GM18858 (cell line): ENCODE data around the gene ZC3H7B.

Source experiments
- ATAC-seq: cut with Tn5 transposase; IDR thresholded peaks from one replicate; pipeline ENCODE4 v1.9.1; 2021; ENCODE audit not compliant: unreplicated experiment

ZC3H7B gene

DNA sequence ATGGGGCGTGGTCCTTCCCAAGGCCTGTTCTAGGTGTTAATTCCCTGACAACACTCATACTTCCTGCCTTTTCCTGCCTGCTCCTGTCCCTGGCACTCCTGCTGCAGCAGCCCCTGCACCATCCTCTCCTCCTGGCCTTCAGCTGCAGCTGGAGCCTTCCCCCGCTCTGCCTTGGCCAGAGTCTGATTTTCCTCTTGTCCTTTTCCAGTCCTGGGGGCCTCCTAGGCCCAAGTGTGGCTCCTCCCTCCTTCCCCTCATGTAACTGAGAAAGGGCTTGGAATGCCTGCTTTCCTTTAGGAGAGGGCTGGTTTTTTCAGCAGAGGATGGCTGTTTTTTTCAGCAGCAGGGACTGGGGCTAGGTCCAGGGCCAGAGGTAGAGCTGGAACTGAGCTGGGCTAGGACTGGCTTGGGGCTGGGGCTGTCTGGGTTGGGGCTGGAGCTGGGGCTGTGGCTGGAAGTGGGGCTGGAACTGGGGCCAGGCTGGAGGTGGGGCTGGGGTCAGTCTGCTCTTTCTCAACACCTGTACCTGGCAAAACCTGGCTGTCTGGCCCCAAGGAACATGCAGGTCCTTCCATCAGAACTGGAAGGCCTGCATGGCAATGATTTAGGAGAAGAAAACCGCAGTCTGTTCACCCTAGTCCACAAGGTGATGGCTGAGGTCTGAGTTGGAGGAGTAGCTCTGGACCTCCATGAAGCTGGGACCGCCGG is 23.6 kb downstream of the ZC3H7B start:
- no peak for ATAC-seq

DNA sequence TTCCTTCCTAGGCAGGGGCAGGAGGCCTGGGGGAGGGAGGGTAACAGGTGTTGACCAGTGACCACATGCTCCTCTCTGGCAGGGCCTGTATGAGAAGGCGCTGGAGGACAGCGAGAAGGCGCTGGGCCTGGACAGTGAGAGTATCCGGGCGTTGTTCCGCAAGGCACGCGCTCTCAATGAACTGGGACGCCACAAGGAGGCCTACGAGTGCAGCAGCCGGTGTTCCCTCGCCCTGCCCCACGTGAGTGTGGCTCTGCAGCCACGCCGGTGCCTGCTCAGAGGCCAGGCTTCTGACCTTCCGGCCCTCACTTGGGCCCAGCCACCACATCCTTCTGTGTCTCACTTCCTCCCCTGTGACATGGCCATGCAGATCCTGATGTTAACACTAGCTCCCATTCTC is 25.8 kb downstream of the ZC3H7B start:
- no peak for ATAC-seq

DNA sequence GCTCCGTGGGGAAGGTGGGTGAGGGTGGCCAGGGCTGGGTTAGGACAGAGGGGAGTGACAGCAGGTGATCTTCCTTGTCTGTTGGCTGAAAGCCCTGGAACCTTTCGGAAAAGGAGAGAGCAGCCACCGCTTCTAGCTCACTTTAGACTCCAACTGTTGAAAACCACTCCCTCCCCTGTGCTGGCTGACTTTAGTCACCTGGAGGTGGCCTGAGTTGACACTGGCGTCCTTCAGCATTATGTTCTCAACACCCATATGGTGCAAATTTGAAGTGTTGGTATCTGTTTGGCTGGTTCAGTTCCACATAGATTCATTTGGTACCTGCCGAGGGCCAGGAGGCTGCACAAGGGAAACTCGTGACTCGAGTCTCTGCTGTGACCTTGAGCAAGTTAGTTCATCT is 28.8 kb downstream of the ZC3H7B start:
- ATAC-seq = no peak

DNA sequence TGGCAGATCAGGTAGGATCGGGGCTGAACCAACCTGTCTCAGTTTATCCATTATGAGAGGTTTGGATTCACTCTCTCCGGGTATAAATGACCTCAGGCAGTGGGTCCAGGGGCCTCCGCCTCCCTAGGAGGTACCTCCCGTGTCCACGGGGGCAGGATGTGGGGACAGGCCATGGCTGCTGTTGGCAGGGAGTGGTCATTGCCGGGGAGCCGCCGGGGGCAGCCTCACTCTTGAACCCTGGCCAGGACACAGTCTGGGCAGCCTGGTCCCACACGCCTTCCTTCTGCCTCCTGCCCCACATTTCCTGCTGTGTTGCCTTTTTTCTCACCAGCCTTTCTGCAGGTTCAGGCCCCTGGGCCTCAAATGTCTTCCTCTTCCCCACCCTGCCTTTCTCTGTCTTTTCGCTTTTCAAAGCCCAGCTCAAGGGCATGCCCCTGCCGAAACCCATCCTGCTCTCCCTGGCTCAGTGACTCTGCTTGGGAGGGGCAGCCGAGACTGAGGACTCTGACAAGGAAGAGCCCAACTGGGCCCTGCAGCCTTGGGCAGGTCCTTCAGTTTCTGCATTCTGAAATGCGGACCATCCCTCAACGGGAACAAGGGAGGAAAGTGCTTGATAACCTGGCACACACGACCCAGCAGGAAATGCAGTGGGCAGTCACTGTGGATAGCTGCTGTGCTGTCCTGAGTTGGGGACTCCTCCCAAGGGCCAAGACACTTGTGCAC is 31.1 kb downstream of the ZC3H7B start:
- no peak for ATAC-seq

DNA sequence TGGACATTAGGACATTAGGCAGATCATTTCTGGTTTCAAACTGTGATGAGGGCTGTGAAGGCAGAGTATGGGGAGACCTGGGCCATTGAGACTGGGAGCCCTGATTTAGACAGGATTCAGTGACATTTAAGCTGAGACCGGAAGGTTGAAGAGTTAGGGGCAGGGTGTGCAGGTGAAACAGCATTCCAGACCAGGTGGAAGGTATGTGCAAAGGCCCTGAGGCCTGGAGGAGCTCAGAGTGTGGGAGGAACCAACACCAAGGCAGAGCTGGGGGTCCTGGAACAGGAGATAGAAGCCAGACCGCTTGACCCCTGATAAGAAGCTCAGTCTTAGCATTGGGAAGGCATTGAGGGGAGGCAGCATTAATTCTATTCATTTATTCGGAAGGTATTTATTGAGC is 32.5 kb downstream of the ZC3H7B start:
- no peak for ATAC-seq

DNA sequence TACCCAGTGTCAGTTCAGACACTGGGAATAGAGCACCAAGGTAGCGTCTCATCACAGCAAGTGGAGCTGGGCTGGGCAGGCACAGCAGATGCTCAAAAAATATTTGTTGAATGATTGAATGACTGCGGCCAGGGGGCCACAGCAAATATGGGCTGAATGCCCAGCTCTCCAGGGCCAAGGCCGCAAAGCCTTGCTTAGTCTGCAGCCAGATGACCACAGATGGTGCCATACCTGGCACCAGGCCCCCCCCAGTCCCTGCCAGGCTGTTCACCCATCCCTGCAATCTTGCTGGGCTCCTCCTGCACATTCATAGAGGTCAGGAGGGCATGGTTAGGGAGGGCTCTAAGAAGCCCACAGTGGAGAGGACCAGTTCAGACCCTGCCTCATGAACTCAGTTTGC is 32.9 kb downstream of the ZC3H7B start:
- no peak for ATAC-seq

DNA sequence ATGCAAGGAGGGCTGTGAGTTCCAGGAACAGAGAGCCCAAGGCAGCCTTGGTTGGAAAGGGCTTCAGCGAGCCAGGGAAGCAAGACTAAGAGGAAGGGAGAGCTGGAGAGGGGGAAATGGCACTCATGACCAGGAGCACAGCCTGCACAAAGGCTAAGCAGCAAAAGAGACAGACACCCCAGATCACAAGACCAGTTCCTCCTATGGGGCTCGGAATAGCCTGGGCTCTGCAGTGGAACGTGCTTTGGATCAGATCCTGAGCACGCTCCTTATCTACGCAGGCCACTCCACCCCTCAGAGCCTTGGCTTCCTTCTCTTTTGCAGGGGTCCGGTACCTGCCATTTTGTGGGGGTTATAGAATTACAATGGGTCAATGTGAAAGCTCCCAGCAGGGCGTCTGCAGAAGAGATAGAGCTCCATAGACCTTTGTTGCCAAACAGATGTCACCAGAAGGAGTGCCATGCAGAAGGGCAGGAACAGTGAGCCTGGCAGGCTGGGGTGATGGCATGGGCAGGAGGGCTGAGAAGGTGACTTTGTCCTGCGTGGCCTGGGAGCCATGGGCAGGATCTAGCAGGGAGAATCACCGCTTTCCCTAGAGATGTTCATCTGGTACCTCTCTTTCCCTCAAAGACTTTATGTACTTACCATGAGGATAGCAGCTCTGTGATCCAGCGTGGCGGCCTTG is 33.8 kb downstream of the ZC3H7B start:
- ATAC-seq = no peak

DNA sequence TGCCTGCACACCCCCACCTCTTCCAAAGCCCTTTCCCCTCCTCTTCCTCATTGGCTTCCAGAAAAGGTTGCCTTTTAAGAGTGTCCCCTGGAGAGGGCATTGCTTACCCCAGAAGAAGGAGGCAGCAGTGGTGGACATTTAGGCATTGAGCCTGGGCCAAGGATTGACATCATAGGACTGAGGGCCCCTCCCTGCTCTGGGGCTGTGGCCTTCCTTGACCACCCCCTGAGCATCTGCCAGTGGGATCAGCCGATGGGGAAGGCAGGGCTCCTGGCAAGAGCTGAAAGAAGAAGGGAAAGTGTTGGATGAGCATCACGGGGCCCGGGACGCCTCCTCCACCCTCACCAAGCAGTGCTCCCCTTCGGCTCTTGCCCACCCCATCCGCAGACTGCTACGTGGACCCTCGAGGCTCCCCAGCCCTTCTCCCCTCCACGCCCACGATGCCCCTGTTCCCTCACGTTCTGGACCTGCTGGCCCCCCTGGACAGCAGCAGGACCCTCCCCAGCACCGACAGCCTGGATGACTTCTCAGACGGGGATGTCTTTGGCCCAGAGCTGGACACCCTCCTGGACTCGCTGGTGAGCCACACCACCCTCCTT is 37.4 kb downstream of the ZC3H7B start:
- no peak for ATAC-seq

DNA sequence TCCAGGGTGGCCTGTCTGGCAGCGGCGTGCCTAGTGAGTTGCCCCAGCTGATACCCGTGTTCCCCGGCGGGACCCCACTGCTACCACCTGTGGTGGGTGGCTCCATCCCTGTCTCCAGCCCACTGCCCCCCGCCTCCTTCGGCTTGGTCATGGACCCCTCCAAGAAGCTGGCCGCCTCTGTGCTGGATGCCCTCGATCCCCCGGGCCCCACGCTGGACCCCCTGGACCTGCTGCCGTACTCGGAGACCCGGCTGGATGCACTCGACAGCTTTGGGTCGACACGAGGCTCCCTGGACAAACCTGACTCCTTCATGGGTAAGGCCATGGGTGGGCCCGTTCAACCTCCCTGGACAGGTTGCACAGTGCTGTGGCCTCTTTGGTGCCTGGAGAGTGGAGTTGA is 38.5 kb downstream of the ZC3H7B start:
- ATAC-seq = no peak

DNA sequence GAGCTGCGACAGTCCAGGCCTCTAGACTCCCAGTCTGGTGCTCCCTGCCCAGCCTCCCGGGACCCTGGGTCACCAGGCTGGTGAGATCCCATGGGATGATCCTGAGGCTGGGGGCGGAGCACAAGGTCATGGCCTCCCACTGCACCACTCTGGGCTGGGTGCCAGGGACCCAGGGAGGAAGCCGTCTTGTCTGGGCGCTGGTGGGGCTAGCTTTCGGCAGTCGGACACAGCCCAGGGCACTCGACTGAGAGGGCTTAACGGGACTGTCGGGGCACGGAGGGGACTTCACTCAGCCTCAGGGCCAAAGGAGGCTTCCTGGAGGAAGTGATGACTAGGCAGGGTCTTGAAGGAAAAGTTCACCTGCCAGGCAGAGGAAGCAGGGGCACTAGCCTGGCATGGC is 39.0 kb downstream of the ZC3H7B start:
- ATAC-seq = no peak

DNA sequence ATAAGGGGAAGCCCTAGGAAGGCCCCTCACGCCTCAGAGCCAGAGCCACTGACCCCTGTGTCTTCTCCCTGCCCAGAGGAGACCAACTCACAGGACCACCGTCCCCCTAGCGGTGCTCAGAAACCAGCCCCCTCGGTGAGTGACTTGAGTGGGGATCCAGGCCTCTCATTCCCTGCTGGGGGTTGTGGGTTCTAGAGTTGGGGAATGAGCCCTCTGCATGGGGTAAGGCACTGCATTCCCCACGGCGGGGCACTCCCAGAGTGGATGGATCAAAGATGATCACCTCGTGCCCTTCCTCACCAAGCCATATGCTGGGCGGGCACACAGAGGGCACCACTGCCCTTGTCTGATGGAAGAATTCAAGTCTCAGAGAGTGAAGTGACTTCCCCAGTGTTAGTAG is 39.7 kb downstream of the ZC3H7B start:
- ATAC-seq = no peak

DNA sequence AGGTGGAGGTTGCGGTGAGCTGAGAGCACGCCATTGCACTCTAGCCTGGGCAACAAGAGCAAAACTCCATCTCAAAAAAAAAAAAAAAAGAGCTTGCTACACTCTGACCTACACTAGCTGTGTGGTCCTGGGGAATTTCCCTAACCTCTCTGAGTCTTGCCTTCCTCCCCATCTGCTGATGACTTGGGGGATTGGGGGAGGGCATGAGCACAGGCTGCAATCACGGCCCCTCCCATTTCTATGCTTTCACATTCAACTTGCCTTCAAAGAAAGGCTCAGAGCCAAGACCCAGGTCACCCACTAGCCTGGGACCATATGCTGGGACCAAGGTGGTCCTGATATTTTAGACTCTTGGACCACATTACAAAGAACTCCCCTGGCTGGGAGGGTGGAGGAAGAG is 40.7 kb downstream of the ZC3H7B start:
- no peak for ATAC-seq

DNA sequence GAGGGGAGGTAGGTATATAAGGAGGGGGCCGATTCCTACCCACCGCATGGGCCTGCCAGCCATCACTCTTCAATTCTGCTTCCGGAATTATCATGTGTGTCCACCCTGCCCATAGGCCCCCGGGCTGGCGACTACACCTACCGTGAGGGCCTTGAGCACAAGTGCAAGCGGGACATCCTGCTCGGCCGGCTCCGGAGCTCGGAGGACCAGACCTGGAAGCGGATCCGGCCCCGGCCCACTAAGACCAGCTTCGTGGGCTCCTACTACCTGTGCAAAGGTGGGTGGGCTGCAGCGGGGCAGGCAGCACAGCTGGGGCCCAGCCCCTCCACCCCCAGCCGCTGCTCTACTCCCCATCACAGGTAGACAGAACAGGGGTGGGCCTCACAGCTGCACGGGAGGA is 42.0 kb downstream of the ZC3H7B start:
- ATAC-seq = no peak

DNA sequence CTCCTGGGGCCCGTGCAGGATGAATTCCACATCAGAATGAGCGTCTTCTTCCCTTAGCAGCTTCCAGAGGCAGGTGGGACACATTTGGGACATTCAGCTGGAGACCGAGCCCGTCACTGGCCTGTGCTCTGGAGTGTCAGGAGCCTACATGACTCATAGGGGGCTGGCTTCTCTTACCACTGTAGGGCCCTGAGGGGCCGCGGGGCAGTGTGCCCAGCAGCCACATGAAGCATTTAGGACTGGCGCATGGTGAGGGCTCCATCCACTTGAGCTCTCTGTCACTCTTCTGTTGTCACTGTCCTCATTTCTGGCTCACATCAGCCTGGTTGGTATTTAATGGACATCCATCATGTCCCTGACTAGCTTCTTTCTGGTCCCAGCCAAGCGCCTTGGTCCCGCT is 42.4 kb downstream of the ZC3H7B start:
- no peak for ATAC-seq

DNA sequence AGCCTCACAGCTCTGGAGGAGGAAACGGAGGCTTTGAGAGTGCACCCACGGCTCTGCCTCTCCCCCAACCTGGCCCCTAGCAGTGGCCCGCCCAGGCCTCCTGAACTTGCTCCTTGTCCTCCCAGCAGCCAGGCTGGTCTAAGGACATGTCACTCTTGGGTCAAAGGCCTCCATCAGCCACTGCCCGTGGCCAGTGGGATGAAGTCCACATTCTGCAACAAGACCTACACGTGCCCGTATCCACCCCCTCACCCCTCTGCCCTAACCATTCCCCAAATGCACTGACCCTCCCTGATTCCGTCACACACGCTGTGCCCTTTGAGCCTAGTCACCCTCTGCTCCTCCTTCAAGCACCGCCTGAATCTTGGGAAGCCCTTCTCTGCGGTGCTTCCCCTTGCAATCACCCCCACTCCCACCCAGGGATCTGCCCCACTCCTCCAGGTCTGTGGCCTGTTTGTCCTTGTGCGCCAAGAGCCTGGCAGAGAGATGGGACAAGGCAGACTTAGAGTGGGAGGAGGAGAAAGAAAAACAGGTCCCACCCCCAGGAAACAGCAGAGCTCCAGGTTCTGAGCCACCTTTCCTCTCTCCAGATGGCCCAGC is 43.0 kb downstream of the ZC3H7B start:
- no peak for ATAC-seq

DNA sequence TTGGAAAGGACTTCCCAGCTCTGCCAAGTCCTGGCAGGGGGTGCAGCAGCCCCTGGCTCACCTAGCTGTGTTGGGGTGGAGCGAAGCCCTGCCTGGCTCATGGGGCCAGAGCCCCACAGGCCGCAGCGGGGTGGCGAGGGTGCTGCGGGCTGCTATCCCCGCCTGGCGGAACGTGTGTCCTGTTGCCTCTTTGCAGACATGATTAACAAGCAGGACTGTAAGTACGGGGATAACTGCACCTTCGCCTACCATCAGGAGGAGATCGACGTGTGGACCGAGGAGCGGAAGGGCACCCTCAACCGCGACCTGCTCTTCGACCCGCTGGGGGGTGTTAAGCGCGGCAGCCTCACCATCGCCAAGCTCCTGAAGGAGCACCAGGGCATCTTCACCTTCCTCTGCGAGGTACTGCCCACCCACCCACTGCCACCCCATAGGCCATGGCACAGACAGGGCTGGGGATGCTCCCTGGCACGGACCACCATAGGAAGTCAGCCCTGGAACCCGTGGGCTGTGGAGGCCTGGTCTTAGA is 44.5 kb downstream of the ZC3H7B start:
- no peak for ATAC-seq

DNA sequence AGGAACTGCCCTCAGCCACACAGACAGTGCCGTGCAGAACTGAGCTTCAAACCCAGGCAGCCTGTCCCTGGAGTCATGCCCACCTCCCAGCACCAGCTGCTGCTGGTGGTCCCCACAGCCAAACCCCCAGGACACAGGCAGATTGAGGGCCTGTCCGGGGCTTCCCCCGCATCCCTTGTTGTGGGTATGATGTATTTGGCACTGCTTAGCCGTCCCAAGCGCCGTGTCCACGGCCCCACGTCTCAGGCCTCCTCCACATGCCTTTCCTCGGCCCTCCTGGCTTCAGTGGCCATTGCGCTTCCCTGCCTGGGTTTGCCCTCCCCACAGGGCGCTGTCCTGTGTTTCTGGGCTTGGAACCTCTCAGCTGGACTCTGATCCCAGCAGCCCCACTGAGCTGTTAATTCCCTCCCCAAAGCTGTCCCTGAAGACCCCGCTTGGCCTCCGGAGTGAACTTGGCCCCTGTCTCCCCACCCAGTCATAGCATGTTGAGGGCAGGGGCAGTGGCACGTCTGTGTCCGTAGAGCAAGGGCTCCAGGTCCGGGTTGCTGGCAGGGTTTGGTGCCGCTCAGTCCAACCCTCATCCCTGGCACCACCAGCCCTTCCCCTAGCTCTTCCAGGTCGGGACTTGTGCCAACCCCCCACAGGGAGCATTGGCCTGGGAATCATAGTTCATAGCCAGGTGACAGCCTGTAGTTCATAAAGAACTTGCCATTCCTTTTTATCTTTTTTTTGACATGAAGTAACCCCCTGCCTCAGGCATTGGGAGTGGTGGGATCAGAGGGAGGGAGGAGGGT is 45.9 kb downstream of the ZC3H7B start:
- no peak for ATAC-seq

DNA sequence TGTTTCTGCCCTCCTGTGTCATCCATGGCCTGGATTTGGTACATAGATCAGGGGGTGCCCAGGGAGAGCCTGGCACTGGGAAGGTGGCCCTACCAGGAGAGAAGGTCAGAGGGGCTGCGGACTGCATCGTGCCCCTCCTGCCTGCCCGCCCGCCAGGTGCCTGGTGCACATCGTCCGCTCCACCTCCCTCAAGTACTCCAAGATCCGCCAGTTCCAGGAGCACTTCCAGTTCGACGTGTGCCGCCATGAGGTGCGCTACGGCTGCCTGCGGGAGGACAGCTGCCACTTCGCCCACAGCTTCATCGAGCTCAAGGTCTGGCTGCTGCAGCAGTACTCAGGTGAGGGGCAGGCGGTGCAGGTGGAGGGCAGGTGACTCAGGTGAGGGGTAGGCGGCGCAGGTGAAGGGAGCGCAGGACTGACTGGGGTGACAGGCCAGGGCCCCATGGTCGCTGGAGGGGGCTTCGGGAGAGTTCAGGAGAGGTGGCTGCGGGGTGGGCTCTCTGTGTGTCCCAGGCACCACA is 47.7 kb downstream of the ZC3H7B start:
- no peak for ATAC-seq

DNA sequence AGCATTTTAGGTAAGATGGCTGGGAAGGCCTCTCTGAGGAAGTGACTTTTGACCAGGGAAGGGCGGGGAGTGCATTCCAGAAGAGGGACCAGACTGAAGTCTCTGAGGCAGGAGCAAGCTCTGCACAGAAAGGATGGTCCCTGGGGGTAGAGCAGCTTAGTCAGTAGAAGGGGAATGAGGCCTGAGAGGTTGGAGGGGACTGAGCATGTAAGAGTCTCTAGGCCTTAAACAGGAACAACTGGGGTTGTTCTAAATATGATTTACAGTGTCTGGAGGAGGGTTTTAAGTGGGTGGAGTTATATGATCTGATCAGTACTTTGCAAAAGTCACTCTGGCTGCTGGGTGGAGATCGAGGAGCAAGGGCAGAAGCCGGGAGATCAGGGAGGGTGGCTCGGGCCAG is 48.8 kb downstream of the ZC3H7B start:
- ATAC-seq = no peak

DNA sequence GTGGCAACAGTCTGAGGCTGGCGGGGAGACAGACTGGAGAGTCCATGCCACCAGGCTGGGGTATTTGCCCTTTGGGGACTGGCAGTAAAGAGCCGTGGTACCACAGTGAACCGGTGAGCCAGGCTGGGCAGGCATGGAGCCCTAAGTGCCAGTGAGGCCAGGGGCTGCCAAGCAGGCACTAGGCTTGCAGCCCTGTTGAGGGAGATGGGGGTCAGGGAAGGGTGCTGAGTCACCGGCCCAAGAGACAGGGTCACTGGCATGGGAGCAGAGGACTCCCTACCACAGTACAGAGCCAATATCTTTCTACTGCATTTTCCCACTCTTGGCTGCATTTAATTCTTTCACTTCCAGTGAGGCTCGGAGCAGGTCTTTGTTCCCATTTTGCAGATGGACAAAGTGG is 49.7 kb downstream of the ZC3H7B start:
- no peak for ATAC-seq
